ENCODE results near the gene HYDIN.

GRCh38 chr16:70764632-70765031, 465.9 kb downstream of the HYDIN start:
- TF ChIP-seq EGR1 (IDR thresholded peaks at IDR 0.05; ENCODE audit: low read depth) (no peak), CTCF (IDR thresholded peaks at IDR 0.05 in 2 of 3, conservative IDR thresholded peaks at IDR 0.05 in 1 of 3; ENCODE audit: borderline replicate concordance in 1 of 3, insufficient read depth in 1 of 3, low read depth in 2 of 3, low read length in 2 of 3) (no peak)
